NCI-H2227 (cell line): Measurements from ENCODE around the gene EPO.

Experiments
- DNase-seq: peaks from one replicate; lab custom pipeline; 2025; ENCODE audit not compliant: unreplicated experiment; lab: John Stamatoyannopoulos, UW

EPO gene

DNA sequence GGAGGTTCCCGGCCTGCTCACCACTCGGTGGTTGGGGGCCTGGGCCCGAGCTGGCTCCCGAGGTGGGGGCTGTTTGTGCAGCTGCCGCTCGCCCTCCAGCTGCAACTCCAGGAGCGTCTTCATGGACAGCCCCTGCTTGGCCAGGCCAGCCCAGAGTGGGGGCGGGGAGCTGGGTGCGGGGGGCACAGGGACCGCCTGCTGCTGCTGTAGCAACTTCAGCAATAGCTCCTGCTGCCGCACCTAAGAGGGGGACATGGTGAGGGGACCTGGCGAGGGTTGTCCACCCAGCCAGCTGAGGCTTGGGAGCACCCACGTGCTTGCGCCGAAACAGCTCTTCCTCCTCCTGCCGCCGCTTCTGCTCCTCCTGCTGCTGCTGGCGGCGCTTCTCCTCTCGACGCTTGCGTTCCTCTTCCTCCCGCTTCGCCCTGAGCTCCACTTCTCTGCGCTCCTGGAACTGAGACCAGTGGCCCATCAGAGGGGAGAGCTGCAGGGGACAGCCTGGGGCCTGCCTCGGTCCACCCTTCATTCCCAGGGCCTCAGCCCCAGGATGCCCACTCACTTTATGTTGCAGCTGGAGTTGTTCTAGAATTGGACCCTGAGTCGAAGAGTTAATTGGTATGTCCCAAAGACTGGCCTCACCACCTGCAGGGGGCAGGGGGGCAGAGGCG, 37.1 kb upstream of the EPO start:
- no peak for DNase-seq

DNA sequence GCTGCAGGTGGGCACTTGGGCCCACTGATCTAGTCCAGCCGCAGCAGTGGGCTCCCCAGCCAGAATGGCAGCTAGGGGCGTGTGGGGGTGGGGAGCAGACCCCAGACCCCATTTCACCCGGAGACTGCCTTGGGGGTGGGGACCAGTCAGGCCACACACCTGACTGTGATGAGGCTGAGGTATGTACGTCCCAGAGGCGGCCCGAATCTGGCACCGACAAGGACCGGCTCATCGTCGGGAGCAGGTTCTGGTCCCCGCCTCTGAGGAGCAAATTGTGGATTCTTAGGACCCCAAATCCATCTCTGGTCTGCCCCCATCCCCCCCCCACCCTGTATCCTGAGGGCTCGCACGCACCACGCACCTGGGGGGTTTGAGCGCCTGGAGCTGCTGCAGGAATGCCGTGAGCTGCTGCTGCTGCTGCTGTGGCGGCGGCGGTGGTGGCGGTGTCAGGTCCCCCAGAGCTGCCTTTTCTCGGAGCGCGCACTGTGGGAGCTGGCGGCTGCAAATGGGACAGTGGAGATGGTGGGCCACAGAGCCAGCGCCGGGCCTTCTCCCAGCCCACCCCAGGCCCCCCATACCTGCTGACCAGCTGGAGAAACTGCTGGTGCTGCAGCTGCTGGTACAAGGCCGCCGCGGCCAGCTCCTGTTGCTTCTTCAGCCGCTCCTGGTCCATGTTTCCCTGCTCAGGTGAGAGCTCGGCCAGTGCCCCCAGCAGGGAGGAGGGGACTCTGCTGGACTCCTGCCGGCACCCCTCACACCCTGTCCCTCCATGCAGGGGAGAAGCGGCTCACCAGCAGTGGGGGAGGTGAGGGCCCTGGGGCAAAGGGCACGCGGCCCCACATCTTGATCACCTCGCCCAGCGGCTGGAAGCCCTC, 36.4 kb upstream of the EPO start:
- DNase-seq: no peak

DNA sequence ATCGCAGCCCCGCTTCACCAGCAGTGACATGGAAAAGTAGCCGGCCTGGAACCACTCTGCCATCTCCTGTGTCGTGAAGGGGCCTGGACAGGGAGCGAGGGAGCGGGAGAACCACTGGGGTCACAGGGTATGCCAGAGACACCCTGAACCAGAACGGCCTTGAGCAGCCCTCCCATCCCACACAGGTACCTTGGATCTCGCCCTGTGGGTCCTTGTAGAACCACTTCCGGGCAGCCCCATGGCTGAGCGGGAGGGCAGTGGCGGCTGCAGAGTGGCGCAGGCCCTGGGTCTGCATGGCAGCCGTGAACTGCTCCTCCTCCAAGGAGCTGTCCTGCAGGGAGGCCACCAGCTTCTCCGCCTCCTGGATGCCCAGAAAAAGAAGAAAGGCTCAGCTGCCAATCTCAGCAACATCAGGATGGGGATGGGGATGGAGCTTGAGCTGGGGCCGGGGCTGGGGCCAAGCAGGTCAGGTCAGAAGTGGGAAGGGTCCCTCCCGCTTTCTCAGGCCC, 35.7 kb upstream of the EPO start:
- no peak for DNase-seq

DNA sequence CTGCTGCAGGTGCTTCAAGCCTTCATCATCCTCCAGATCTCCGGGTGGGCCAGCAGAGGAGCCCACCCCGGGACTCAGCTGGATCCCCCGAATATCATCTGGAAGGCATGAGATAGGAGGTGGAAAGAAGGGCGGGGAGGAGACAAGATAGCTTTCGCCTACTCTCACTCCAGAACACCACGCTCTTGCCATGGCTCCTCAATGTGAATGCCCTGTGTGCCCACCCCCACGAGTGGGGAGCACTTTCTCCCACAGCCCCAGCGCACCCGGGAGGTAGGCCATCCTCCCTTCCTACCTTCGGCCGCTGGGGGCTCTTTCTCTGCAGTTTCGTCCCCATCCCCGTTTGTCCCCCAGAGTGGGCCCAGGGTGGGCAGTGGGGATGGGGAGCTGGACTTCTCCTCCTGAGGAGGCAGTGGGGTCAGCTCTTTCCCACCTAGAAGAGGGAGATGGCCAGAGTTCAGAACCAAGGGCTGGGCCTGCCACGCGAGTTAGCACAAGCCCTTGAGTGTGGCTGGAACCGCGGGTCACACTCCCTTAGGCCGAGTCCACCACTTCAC, 35.1 kb upstream of the EPO start:
- DNase-seq: no peak

DNA sequence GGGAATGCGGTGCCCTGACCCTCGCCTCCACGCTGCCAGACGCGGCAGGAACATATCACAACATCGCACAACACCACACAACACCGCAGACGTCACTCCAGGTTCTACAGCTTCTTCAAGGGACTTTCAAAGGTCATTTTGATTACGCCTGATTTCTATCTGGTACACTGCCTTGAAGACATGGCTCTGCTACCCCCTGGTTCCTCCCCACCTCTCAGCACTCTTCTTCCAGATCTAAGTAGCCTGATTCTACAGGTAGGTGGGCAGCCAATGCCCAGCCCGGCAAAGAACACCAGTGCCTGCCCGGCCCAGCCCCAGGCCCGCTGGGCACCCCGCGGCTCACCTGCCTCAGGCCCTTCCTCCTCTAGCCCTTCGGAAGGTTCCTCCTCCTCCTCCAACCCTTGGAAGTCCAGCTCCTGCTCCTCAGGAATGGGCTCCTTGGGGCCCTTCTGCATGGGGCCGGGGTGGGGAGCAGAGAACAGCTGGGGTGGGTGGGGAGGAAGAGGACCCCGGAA, 34.6 kb upstream of the EPO start:
- no peak for DNase-seq

DNA sequence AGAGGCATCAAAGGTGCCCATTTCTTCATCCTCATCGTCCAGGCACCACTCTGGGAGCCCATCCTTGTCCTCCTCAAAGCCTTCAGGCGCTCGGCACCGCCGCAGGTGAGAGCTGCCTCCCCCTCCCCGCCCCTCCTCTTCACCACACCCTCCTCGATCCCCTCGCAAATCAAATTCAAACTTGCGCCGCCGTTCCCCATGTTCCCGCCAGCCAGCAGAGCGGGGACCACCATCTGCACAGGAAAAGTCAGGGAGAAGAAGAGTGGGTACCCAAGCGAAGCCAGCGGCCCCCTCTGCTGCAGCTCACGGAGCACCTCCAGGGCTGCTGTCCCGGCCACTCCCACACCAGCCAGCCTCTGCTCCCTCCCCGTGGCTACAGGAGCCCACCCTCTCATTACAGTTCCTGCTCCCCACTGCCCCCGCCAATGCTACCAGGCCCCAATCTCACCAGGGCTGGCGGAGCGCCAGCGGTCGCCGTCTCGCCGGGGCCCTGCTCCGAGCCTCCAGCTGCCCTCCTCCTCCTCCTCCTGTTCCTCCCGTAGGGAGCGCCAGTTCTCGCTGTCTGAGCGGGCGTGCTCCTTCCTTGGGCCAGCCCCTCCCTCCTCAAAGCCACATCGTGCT, 34.0 kb upstream of the EPO start:
- peak; percentile 87 for DNase-seq

DNA sequence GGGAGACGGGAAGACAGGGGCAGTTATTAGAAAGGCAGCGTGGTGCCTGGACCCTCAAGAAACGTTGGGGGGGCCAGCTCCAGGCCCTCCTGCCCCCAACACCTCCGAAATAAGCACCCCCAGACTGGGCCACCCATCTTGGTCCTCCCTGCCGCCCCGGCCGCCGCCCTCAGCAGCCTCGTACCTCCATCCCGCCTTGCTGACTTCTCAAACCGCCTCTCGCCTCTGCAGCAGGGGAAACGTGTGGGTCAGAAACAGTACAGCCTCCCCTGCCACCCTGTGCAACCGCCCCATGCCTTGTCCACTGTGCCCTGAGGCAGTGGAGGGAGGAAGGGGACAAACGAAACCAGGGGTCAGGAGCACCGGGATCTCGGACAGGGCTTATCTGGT, 33.5 kb upstream of the EPO start:
- no peak for DNase-seq

DNA sequence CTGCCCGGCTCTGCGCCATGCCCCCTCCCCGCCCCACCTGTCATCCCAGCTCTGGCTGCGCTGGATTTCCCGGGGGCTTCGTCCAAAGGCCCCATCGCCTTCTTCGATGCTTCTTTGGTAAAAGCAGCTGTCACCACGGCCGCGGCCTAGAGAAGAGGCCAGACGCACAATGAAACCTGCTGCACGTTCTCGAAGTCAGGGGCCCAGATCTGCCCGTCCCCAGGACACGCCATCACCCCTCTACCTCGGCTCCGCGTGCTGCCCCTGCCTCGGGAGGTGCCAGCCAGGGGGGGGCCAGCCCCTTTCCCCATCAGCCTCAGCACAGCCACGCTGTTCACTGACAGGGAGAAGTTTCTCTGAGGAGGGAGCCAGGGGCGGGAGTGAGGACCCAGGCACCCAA, 33.0 kb upstream of the EPO start:
- no peak for DNase-seq

DNA sequence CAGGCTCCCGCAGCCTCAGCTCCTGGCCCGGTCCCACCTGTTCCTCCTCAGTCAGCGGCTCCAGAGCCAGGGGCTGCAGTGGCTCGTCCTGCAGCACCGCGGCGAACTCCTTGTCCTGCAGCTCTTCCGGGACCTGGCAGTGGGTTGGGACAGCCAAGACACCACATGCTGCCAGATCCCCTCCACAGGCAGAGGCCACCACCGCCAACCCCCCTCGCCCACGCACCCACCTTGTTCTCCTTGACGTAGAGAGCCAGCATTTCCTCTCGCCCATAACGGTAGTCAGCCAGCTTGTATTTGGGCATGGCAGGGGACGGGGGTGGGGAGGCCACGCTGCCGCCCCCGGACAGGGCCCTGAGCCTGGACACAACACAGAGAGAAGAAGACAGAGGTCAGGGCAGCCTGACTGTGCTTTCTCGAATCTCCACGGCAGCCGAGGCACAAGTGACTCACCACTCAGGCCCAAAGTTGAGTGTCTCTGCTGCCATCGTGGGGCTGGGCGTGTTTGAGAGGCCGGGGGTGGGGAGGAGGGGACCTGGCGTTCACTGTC, 32.4 kb upstream of the EPO start:
- no peak for DNase-seq

DNA sequence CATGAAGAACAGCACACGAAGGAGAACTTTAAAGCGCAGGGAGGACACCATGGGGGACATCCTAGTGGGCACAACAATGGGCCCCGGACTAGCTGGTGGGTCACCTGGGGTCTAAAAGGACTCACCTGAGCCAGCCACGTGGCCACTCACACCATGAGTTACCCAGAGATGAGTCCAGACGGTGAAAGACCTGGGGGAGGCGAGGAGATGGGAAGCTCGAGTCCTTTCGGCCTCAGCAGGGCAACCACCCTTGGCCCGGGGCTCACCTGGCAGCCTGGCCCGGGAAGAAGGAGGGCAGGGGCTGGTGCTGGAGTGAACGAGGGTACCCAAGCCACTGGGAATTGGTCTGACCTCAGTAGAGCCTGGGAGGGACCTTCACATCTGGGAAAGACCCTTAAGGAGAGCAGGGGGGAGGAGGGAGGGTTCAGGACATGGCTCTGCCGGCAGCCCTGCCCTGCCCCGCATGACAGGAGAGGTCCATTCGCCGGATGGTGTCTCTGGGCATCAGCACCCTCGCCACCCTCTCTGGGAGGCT, 31.9 kb upstream of the EPO start:
- no peak for DNase-seq

DNA sequence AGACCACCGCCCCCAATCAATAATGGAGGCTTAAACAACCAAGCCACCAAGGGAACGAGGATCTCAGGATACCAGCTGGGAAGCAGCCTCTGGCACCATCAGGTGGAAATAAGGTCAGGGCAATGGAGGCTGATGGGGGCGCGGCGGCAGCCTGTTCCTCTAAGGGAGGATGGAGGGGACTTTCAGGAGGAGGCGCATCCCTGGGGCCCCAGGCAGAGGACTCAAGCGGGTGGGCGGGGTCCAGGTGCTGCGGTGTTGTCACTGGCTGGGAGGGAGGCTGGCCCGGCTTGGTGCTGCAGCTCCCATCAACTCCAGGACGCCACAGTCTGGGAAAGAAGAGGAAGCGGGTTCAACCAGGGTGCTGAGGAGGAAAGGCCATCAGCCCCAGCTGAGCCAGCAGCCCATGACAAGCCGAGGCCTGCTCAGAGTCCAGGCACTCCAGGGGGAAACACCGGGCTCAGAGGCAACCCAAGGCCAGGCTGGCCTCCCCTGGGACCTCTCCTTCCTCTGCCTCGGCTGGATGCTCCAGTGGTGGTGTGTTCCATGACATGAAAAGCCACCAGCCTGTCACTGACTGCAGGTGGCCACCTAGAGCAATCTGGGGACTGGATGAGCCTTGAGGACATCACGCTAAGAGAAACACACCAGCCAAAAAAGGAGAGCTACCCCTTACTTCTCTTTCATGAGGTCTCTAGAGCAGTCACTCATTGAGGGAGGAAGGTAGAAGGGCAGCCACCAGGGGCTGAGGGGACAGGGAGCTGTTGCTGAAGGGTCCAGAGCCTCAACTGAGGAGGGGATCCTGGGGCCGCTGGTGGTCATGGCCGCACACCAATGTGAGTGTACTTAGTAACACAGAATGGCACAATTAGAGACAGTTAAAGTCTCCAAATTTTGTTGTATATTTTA, 30.8 kb upstream of the EPO start:
- DNase-seq: no peak

DNA sequence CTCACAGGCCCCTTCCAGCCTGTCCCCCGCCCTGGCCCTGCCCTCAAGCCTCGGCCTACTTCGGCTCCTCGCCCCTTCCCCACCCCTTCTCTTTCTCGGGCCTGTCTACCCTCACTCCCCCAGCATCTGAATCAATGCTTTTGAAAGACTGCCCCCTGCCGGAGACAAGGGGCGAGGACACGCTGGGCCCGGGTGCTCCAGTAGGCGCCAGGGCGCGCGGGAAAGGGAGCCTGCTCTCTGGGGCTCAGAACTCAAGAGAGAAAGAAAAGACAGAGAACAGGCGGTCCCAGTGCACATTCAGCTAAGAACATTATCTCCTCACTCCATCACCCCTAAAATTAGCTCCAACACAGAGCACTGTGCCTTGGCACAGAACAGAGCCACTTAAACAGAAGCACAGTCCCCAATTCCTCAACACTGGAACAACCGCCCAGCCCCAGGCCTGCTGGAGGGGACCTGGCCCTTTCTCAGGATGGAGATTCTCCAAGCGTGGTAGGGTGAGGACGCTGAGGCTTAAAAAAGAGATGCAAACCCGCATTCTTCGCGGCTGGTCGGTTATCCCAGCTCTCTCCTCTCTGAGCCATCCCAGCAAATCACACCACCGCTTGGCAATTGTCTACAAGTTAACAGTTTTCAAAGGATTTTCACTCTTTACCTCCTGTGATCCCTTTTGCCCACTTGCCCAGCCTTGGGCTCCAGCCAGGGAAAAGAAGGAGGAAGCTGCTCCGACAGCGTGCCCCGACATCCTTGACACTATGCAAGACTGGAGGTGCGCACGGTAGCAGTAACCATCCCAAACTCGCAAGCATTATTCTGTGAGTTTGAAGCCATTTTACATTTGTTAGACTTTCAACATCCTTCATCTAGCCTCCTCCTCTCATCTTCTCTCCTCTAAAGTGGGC, 28.3 kb upstream of the EPO start:
- DNase-seq: peak; percentile 91

DNA sequence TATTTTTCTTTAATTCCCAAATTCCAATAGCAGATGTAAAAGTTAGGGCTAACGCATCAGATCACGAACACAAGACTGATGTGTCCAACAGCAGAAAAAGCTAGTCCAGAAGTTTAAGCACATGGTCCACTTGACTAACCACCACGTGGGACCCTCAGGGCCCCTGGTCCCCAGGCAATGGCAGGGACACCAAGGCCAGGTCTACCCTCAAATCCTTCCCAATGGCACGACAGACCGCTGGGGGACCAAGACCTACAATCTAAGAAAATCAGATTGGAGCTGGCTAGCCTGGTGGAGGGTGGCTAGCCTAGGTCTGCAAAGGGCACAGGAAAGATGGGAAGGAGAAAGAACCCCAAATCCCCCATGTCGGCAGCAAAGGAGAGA, 27.7 kb upstream of the EPO start:
- DNase-seq: no peak

DNA sequence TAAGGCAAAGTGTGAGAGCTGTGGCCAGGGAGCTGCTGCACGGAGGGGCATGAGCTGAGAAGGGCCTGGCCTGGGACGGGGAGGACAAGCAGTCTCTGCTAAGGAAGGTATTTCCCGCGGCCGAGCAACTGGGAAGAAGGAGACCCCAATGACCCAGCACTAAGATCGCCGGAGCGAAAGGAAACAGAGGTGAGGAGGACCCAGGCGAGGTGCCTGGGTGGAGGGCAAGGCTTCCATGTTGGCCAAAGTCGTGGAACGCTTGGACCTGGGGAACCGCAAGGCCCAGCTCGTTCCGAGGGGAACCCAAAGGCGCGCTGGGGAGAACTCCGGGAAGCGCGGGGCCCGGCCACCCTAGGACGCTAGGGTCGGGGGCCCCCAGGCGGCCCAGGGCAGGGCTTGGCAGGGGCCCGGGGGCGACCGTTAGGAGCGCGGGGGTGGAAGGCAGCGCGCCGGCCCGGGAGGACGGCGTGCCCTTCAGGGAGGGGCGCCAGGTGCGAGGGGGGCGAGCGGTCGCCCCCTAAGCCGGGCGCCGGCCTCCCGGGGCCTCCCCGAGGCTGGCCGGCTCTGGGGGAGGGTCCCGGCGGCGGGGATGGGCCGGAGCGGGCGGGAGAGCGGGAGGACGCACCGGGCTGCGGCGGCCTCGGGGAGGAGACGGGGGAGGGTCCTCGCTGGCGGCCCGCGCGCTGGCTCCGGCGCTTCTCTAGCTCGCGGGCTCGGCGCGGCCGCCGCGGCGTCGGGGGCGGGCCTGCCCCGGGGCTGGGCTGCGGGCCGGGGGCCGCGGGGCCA, 26.8 kb upstream of the EPO start:
- DNase-seq: peak; percentile 74

DNA sequence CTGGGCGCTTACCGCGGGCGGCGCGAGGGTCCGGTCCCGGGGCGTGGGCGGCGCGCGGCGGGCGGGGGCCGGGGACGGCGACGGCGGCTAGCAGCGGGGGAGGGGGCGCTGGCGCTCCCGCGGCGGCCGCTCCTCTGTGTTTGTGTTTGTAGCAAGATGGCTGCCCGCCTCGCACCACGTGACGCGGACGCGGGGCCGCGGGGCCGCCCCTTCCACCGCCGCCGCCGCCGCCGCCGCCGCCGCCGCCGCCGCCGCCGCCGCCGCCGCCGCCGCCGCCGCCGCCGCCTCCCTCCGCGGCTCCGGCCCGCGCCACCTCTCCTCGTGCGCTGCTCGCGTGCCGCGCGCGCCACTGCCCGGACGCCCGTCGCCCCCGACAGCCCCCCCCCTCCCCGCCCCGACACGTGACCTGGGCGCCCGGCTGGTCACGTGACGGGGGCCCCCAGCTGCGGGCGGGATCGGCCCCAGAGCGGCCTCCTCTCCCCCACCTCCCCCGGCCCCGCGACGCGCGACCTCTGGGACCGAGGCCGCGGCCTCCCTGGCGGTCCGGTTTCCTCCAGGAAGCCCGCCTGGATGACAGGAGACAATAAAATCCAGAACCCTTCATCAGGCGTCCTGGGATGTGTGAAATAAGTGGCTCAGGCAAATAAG, 26.0 kb upstream of the EPO start, which contains the start of gene GIGYF1:
Gene GIGYF1, minus strand, starts transcription at position 153 of the 648 bp plus-strand sequence. CDS start 6,012 bp downstream, outside the sequence.
- DNase-seq: peak; percentile 92

DNA sequence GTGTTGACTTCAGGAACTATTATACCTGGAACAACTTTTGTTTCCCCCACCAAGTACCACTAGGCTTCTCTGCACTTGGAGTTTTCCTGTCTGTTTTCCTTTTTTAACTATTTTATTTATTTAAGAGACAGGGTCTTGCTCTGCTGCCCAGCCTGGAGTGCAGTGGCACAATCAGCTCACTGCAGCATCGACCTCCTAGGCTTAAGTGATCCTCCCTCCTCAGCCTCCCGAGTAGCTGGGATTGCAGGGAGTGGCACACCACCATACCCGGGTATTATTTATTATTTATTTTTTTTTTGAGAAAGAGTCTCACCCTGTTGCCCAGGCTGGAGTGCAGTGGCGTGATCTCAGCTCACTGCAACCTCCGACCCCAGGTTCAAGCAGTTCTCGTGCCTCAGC, 24.1 kb upstream of the EPO start:
- DNase-seq: no peak

DNA sequence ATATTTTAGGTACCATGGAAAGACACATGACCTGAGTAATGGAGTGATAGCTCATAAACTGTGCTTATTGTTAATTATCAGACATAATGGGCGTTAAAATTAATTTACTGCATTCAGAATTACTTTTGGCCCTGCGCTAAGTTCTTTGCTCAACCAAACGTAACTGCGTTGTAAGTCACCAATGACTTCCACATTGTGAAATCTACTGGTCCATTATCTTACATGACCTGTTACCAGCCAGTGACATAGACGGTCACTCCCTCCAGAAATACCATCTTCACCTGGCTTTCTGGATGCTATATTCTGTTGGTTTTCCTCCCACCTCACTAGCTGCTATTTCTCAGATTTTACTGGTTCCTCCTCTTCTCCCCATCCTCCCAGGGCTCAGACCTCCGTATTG, 21.2 kb upstream of the EPO start:
- no peak for DNase-seq
